Measurements from ENCODE around the gene PAPSS2. TPM values are rescaled to one million over a fixed set of nuclear protein-coding genes. Genes with fewer than 3 reads are reported as not detected.

Gene PAPSS2
- total RNA-seq, 2 experiments from 2014 or later: not detected

DNA sequence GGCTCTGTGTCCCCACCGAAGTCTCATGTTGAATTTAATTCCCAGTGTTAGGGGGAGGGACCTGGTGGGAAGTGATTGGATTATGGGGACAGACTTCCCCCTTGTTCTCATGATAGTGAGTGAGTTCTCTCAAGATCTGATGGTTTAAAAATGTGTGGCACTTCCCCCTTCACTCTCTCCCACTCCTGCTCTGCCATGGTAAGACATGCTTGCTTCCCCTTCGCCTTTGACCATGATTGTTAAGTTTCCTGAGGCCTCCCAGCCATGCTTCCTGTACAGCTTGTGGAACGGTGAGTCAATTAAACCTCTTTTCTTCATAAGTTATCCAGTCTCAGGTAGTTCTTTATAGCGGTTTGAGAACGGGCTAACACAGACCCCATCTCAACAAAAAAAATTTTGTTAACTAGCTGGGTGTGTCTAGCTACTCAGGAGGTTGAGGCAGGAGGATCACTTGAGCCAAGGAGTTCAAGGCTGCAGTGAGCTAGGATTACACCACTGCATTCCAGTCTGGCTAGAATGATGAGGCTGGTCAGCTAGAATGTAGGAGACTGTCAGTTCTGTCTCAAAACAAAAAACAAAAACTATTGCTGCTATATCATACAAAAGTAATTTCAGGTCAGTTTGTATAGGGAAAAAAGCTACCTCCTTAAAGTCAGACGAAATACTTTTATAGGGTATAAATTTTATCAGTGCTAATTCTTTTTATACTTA is 100.7 kb downstream of the PAPSS2 start:
- no peak overlapping the region for H3K4me2 ChIP-seq (ENCODE audit: low read length)

DNA sequence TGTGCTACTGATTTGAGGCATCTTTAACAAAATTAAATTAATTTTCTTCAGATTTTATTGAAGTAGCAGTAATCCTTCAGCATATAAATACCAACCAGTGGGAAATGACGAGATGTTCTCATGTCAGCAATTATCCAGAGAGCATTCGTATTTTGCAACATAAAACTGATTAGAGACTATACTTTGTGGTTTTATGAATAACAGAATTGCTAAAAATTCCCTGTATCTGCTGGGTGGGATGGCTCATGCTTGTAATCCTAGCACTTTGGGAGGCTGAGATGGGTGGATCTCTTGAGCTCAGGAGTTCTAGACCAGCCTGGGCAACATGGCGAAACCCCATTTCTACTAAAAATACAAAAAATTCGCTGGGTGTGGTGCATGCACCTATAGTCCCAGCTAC is 101.5 kb downstream of the PAPSS2 start:
- Histone ChIP-seq H4K20me1 (ENCODE audit: insufficient read depth, low read length) (no peaks in the 10 kb centered on the region), H3K4me1 (ENCODE audit: insufficient read depth, low read length, poor library complexity, severe bottlenecking) (no peaks in the 10 kb centered on the region), H3K9me3 (ENCODE audit: low read length) (no peaks in the 10 kb centered on the region), H3K4me3 (ENCODE audit: low read depth, low read length, poor library complexity, severe bottlenecking) (no peak overlapping the region), H3K79me2 (ENCODE audit: insufficient read depth, low read depth, low read length) (no peaks in the 10 kb centered on the region), H3K27ac (ENCODE audit: low read depth, low read length, poor library complexity, severe bottlenecking) (no peak overlapping the region), H3K4me2 (ENCODE audit: low read length) (no peak overlapping the region), H2AFZ (ENCODE audit: low read length) (no peak overlapping the region), H3K36me3 (ENCODE audit: insufficient read depth, low read length) (peaks cover 77% of the 10 kb centered on the region), H3K9me2 (ENCODE audit: insufficient read depth, low read length) (no peaks in the 10 kb centered on the region)
- intact Hi-C loops (cut with micrococcal nuclease; ENCODE audit: unreplicated experiment): no loop called here
- POLR2A ChIA-PET: interaction anchor here (0.7 to 1.5 kb wide), 4 partner anchors 10 to 829 kb away, joined by 3 to 9 read pairs (median 4); no protein-coding TSS in a partner anchor
- CTCF ChIA-PET (ENCODE audit: unreplicated experiment): no interaction called here
- no TSS peak for BruUV-seq (replicated peaks)
- TF ChIP-seq, protein P1, sequence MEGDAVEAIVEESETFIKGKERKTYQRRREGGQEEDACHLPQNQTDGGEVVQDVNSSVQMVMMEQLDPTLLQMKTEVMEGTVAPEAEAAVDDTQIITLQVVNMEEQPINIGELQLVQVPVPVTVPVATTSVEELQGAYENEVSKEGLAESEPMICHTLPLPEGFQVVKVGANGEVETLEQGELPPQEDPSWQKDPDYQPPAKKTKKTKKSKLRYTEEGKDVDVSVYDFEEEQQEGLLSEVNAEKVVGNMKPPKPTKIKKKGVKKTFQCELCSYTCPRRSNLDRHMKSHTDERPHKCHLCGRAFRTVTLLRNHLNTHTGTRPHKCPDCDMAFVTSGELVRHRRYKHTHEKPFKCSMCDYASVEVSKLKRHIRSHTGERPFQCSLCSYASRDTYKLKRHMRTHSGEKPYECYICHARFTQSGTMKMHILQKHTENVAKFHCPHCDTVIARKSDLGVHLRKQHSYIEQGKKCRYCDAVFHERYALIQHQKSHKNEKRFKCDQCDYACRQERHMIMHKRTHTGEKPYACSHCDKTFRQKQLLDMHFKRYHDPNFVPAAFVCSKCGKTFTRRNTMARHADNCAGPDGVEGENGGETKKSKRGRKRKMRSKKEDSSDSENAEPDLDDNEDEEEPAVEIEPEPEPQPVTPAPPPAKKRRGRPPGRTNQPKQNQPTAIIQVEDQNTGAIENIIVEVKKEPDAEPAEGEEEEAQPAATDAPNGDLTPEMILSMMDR (conservative IDR thresholded peaks at IDR 0.05; ENCODE audit: low read length): no peak
- no peak for TF ChIP-seq EZH2phosphoT487 (IDR thresholded peaks at IDR 0.05; ENCODE audit: borderline replicate concordance, low read depth, low read length)
- DNase-seq (ENCODE audit: low spot score): no peak

More for the DNA sequence above, 100.7 kb downstream of the PAPSS2 start:
- TF ChIP-seq EZH2phosphoT487 (IDR thresholded peaks at IDR 0.05; ENCODE audit: borderline replicate concordance, low read depth, low read length): no peak
- DNase-seq (ENCODE audit: low spot score): no peak
- BruUV-seq (replicated peaks): no TSS peak
- intact Hi-C loops (cut with micrococcal nuclease; ENCODE audit: unreplicated experiment): no loop called here
- ChIA-PET CTCF (ENCODE audit: unreplicated experiment) (interaction anchor here (1.2 kb wide), 1 partner anchor 16 kb away, joined by 3 read pairs; no protein-coding TSS in a partner anchor), POLR2A (interaction anchor here (0.7 to 1.5 kb wide), 6 partner anchors 9 to 830 kb away, joined by 3 to 9 read pairs (median 4); no protein-coding TSS in a partner anchor)
- no peak overlapping the region for H2AFZ ChIP-seq (ENCODE audit: low read length)
- H3K36me3 ChIP-seq (ENCODE audit: insufficient read depth, low read length): peaks cover 77% of the 10 kb centered on the region
- no peaks in the 10 kb centered on the region for H3K4me1 ChIP-seq (ENCODE audit: insufficient read depth, low read length, poor library complexity, severe bottlenecking)
- no peaks in the 10 kb centered on the region for H3K9me3 ChIP-seq (ENCODE audit: low read length)
- no peaks in the 10 kb centered on the region for H3K9me2 ChIP-seq (ENCODE audit: insufficient read depth, low read length)
- no peaks in the 10 kb centered on the region for H4K20me1 ChIP-seq (ENCODE audit: insufficient read depth, low read length)
- H3K79me2 ChIP-seq (ENCODE audit: insufficient read depth, low read depth, low read length): no peaks in the 10 kb centered on the region
- no peak overlapping the region for H3K27ac ChIP-seq (ENCODE audit: low read depth, low read length, poor library complexity, severe bottlenecking)
- H3K4me3 ChIP-seq (ENCODE audit: low read depth, low read length, poor library complexity, severe bottlenecking): no peak overlapping the region

DNA sequence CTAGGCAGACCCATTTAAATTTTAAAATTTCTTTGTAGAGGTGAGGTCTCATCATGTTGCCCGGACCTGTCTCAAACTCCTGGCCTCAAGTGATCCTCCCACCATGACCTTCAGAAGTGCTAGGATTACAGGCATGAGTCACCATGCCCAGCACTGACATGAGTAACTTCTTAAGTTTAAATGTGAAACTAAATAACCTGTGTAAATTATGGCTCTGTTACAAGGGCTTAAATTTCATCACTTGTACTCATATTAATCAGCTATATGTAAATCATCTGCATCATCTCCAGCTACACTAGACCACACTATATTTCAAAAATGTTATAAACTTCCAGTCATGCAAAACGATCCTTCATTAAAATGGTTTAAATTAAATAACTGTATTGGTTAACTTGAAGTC is 102.2 kb downstream of the PAPSS2 start:
- no peak overlapping the region for H3K4me2 ChIP-seq (ENCODE audit: low read length)
- H4K20me1 ChIP-seq (ENCODE audit: insufficient read depth, low read length): no peaks in the 10 kb centered on the region
- no peak for TF ChIP-seq EZH2phosphoT487 (IDR thresholded peaks at IDR 0.05; ENCODE audit: borderline replicate concordance, low read depth, low read length)
- TF ChIP-seq, protein P1 (conservative IDR thresholded peaks at IDR 0.05; ENCODE audit: low read length): no peak
- no peaks in the 10 kb centered on the region for H3K9me2 ChIP-seq (ENCODE audit: insufficient read depth, low read length)
- no peak overlapping the region for H3K4me3 ChIP-seq (ENCODE audit: low read depth, low read length, poor library complexity, severe bottlenecking)
- no peaks in the 10 kb centered on the region for H3K79me2 ChIP-seq (ENCODE audit: insufficient read depth, low read depth, low read length)
- H3K36me3 ChIP-seq (ENCODE audit: insufficient read depth, low read length): peaks cover 77% of the 10 kb centered on the region
- H2AFZ ChIP-seq (ENCODE audit: low read length): no peak overlapping the region
- no TSS peak for BruUV-seq (replicated peaks)
- H3K27ac ChIP-seq (ENCODE audit: low read depth, low read length, poor library complexity, severe bottlenecking): no peak overlapping the region
- no peaks in the 10 kb centered on the region for H3K4me1 ChIP-seq (ENCODE audit: insufficient read depth, low read length, poor library complexity, severe bottlenecking)
- no peaks in the 10 kb centered on the region for H3K9me3 ChIP-seq (ENCODE audit: low read length)
- DNase-seq (ENCODE audit: low spot score): no peak
- ChIA-PET CTCF (ENCODE audit: unreplicated experiment) (no interaction called here), POLR2A (interaction anchor here (1.3 to 1.5 kb wide), 4 partner anchors 11 to 28 kb away, joined by 4 to 9 read pairs (median 6); no protein-coding TSS in a partner anchor)
- intact Hi-C loops (cut with micrococcal nuclease; ENCODE audit: unreplicated experiment): no loop called here
